IMR-90 (cell line): ENCODE results near the gene FBXL13. TPM values are rescaled to one million over a fixed set of nuclear protein-coding genes. Genes with fewer than 3 reads are reported as not detected.

Experiments used
- ATAC-seq: fragments of 200-7000 bp; cut with Tn5 transposase; 2 replicates; pipeline ENCODE4 v1.9.1; 2020; ENCODE audit warnings: low read depth, mild to moderate bottlenecking, moderate library complexity
- BruUV-seq: library from RNA; stranded (reverse); fragments of 400-500 nt; replicated peaks from 2 replicates; lab custom pipeline; 2021; lab: Mats Ljungman, UMichigan
- CTCF ChIA-PET: fragments of 300-600 bp; formaldehyde crosslinking; extraction: SDS; loops from one replicate; lab custom pipeline; 2021; ENCODE audit warnings: antibody characterized with exemption; lab: Yijun Ruan, JAX
- POLR2A ChIA-PET: fragments of 300-600 bp; sonication (Branson Sonifier 250); formaldehyde crosslinking; loops from one replicate; lab custom pipeline; 2022; ENCODE audit warnings: antibody characterized with exemption; ENCODE audit not compliant: unreplicated experiment; lab: Charles Lee
- DNase-seq: peaks from one replicate; pipeline ENCODE4 v3.0.0; 2013
- H2AFZ ChIP-seq: replicated peaks from 2 replicates; pipeline ENCODE3; 2013; ENCODE audit warnings: low read length, mild to moderate bottlenecking; ENCODE audit not compliant: poor library complexity
- H2AK5ac ChIP-seq: 2 replicates; pipeline ENCODE4 v1.6.1; 2013; ENCODE audit warnings: low read depth, low read length, inconsistent platforms
- H2AK9ac ChIP-seq: replicated peaks from 2 replicates; pipeline ENCODE3; 2013; ENCODE audit warnings: mild to moderate bottlenecking, low read depth, low read length, moderate library complexity; ENCODE audit not compliant: poor library complexity
- H2BK120ac ChIP-seq: 2 replicates; pipeline ENCODE4 v1.6.1; 2013; ENCODE audit warnings: low read depth, low read length, inconsistent platforms
- H2BK15ac ChIP-seq: 3 replicates; pipeline ENCODE4 v1.6.1; 2013; ENCODE audit warnings: low read depth, low read length, inconsistent platforms
- H2BK20ac ChIP-seq: 2 replicates; pipeline ENCODE4 v1.6.1; 2013; ENCODE audit warnings: low read depth, mild to moderate bottlenecking, inconsistent platforms, low read length, moderate library complexity
- H2BK5ac ChIP-seq: 2 replicates; pipeline ENCODE4 v1.6.1; 2013; ENCODE audit warnings: mild to moderate bottlenecking, low read depth, low read length, inconsistent platforms; ENCODE audit not compliant: poor library complexity, severe bottlenecking
- H3K14ac ChIP-seq: replicated peaks from 2 replicates; pipeline ENCODE4 v1.6.1; 2013; ENCODE audit warnings: low read depth, low read length, inconsistent platforms
- H3K18ac ChIP-seq: 2 replicates; pipeline ENCODE4 v1.6.1; 2013; ENCODE audit warnings: low read depth, low read length, control low read depth
- H3K23ac ChIP-seq: 2 replicates; pipeline ENCODE4 v1.6.1; 2013; ENCODE audit warnings: low read depth, low read length, inconsistent platforms
- H3K27ac ChIP-seq: 2 replicates; pipeline ENCODE4 v1.5.1; 2013; ENCODE audit warnings: mild to moderate bottlenecking, control low read depth, low read length; ENCODE audit not compliant: insufficient read depth
- H3K27me3 ChIP-seq: 2 replicates; pipeline ENCODE4 v1.6.1; 2013; ENCODE audit warnings: low read length; ENCODE audit not compliant: control insufficient read depth, insufficient read depth
- H3K36me3 ChIP-seq: 2 replicates; pipeline ENCODE4 v1.6.1; 2013; ENCODE audit warnings: low read length, mixed read lengths; ENCODE audit not compliant: control insufficient read depth, insufficient read depth
- H3K4ac ChIP-seq: 2 replicates; pipeline ENCODE4 v1.6.1; 2013; ENCODE audit warnings: low read depth, low read length, inconsistent platforms
- H3K4me1 ChIP-seq: 2 replicates; pipeline ENCODE4 v1.6.1; 2013; ENCODE audit warnings: low read length, mixed read lengths; ENCODE audit not compliant: control insufficient read depth, insufficient read depth
- H3K4me2 ChIP-seq: 2 replicates; pipeline ENCODE4 v1.6.1; 2013; ENCODE audit warnings: low read depth, mild to moderate bottlenecking, control low read depth, low read length, moderate library complexity
- H3K4me3 ChIP-seq: 2 replicates; pipeline ENCODE4 v1.5.1; 2013; ENCODE audit warnings: low read depth, mild to moderate bottlenecking, control low read depth, low read length, moderate library complexity; ENCODE audit not compliant: insufficient read depth
- H3K56ac ChIP-seq: 2 replicates; pipeline ENCODE4 v1.6.1; 2013; ENCODE audit warnings: low read length, inconsistent platforms; ENCODE audit not compliant: insufficient read depth; ENCODE audit errors: extremely low read depth
- H3K79me1 ChIP-seq, 2 experiments: 2 replicates each; pipeline ENCODE4 v1.6.1; 2013; ENCODE audit warnings: low read length in 2 of 2, inconsistent platforms in 1 of 2, low read depth in 1 of 2
- H3K9ac ChIP-seq: 2 replicates; pipeline ENCODE4 v1.6.1; 2013; ENCODE audit warnings: low read depth, low read length, control low read depth
- H3K9me1 ChIP-seq: 2 replicates; pipeline ENCODE4 v1.6.1; 2013; ENCODE audit warnings: low read length, inconsistent platforms; ENCODE audit not compliant: insufficient read depth
- H3K9me3 ChIP-seq: 2 replicates; pipeline ENCODE4 v1.6.1; 2013; ENCODE audit warnings: low read length; ENCODE audit not compliant: control insufficient read depth, insufficient read depth
- H4K20me1 ChIP-seq: 2 replicates; pipeline ENCODE4 v1.6.1; 2013; ENCODE audit warnings: low read length, inconsistent platforms; ENCODE audit not compliant: insufficient read depth
- H4K5ac ChIP-seq: 2 replicates; pipeline ENCODE4 v1.6.1; 2013; ENCODE audit warnings: mild to moderate bottlenecking, low read depth, low read length, control low read depth
- H4K8ac ChIP-seq, 2 experiments: 2 replicates each; pipeline ENCODE4 v1.6.1; 2013; ENCODE audit warnings: low read depth in 2 of 2, low read length in 2 of 2, control low read depth in 1 of 2, inconsistent platforms in 1 of 2
- H4K91ac ChIP-seq: 2 replicates; pipeline ENCODE4 v1.6.1; 2013; ENCODE audit warnings: low read depth, low read length, inconsistent platforms; ENCODE audit not compliant: insufficient read depth
- BHLHE40 ChIP-seq: fragments of 150-350 bp; IDR thresholded peaks from 2 replicates; pipeline ENCODE4 v1.6.1; 2016; ENCODE audit warnings: mild to moderate bottlenecking, low read depth, low read length
- CEBPB ChIP-seq: IDR thresholded peaks from 2 replicates; pipeline ENCODE4 v1.6.1; 2012; ENCODE audit warnings: low read depth, low read length, improper control_type of control experiment
- CHD1 ChIP-seq: IDR thresholded peaks from 2 replicates; pipeline ENCODE4 v1.6.1; 2012; ENCODE audit warnings: low read depth, low read length, improper control_type of control experiment
- CTCF ChIP-seq: conservative IDR thresholded peaks from 2 replicates; pipeline ENCODE4 v1.5.1; 2012; ENCODE audit warnings: mild to moderate bottlenecking, low read depth, low read length, improper control_type of control experiment
- ELK1 ChIP-seq: fragments of 150-350 bp; IDR thresholded peaks from 2 replicates; pipeline ENCODE4 v1.6.1; 2016; ENCODE audit warnings: low read depth, mild to moderate bottlenecking, low read length, moderate library complexity, borderline replicate concordance
- FOS ChIP-seq: fragments of 150-350 bp; IDR thresholded peaks from 2 replicates; pipeline ENCODE4 v1.6.1; 2016; ENCODE audit warnings: low read depth, low read length
- MAFK ChIP-seq: IDR thresholded peaks from 2 replicates; pipeline ENCODE4 v1.6.1; 2012; ENCODE audit warnings: low read depth, low read length, improper control_type of control experiment
- MAZ ChIP-seq: IDR thresholded peaks from 2 replicates; pipeline ENCODE4 v1.6.1; 2012; ENCODE audit warnings: low read depth, mild to moderate bottlenecking, low read length, improper control_type of control experiment, moderate library complexity, borderline replicate concordance
- MXI1 ChIP-seq: IDR thresholded peaks from 2 replicates; pipeline ENCODE4 v1.6.1; 2012; ENCODE audit warnings: low read depth, mild to moderate bottlenecking, low read length, moderate library complexity, borderline replicate concordance
- NFE2L2 ChIP-seq: fragments of 150-350 bp; IDR thresholded peaks from 2 replicates; pipeline ENCODE4 v1.6.1; 2016; ENCODE audit warnings: low read depth, mild to moderate bottlenecking, low read length
- POLR2A ChIP-seq: IDR thresholded peaks from 2 replicates; pipeline ENCODE4 v1.6.1; 2012; ENCODE audit warnings: mild to moderate bottlenecking, low read depth, low read length
- RAD21 ChIP-seq: IDR thresholded peaks from 2 replicates; pipeline ENCODE4 v1.6.1; 2012; ENCODE audit warnings: low read length, improper control_type of control experiment
- RCOR1 ChIP-seq: IDR thresholded peaks from 2 replicates; pipeline ENCODE4 v1.6.1; 2012; ENCODE audit warnings: mild to moderate bottlenecking, low read length, improper control_type of control experiment; ENCODE audit not compliant: insufficient replicate concordance
- RFX5 ChIP-seq: IDR thresholded peaks from 2 replicates; pipeline ENCODE4 v1.8.0; 2012; ENCODE audit warnings: low read depth, mild to moderate bottlenecking, low read length, moderate library complexity
- SMC3 ChIP-seq: fragments of 150-350 bp; IDR thresholded peaks from 2 replicates; pipeline ENCODE4 v1.6.1; 2016; ENCODE audit warnings: low read depth, mild to moderate bottlenecking, antibody characterized with exemption, low read length, moderate library complexity
- USF2 ChIP-seq: fragments of 150-350 bp; IDR thresholded peaks from 2 replicates; pipeline ENCODE4 v1.6.1; 2017; ENCODE audit warnings: mild to moderate bottlenecking, antibody characterized with exemption, low read length, low read depth
- WGBS, 2 experiments: methylation state at CpG; one replicate each; pipeline versions ENCODE4 v1.1.5 to v1.1.7; 2013; ENCODE audit warnings: missing lambda C conversion rate in 2 of 2; ENCODE audit not compliant: insufficient read length in 1 of 2; ENCODE audit errors: extremely low coverage in 2 of 2; 5-methylcytosine and 5-hydroxymethylcytosine counted together
- dilution Hi-C: fragments of 300-500 bp; cut with HindIII; formaldehyde crosslinking; loops from one replicate; pipeline ENCODE4 v1.14.3; 2018; ENCODE audit warnings: low sequenced_read_pairs; ENCODE audit not compliant: unreplicated experiment
- in situ Hi-C: fragments of 300-500 bp; cut with MboI; formaldehyde crosslinking; loops from 3 replicates; pipeline ENCODE4 v1.14.3; 2019; ENCODE audit warnings: low sequenced_read_pairs, inconsistent platforms, mixed read lengths
- intact Hi-C: fragments of 100-400 bp; cut with micrococcal nuclease; formaldehyde crosslinking; loops from 2 replicates; pipeline ENCODE4 v1.10.0; 2022
- polyA plus RNA-seq, 3 experiments: library from polyadenylated mRNA; depleted of rRNA; stranded (reverse); fragments of >200 nt; gene quantifications; 2 replicates each; pipeline ENCODE4 v1.2.3, GENCODE V29; 2012; ENCODE audit warnings: low replicate concordance in 1 of 3
- total RNA-seq: library from RNA; depleted of rRNA; stranded (reverse); fragments of >200 nt; gene quantifications from 2 replicates; pipeline ENCODE4 v1.2.3, GENCODE V29; 2012

The FBXL13 gene
- total and polyA plus RNA-seq, 2 of the 4 experiments (the other 2 are of a cell fraction): 0.24 to 0.36 TPM

GRCh38 chr7:102966465-102966864 lies 108.1 kb downstream of the FBXL13 start:
- 83% methylated on average over 1 of the region's 2 CpGs; no CpG with 5 or more reads in 1 of the 2 experiments for WGBS, 2 experiments
- ATAC-seq (no peak), DNase-seq (no peak)
- Histone ChIP-seq H3K9ac (no peak overlapping the region), H3K4me2 (no peak overlapping the region), H4K20me1 (no peaks in the 10 kb centered on the region), H4K5ac (no peak overlapping the region), H2BK5ac (no peak overlapping the region), H2BK15ac (no peak overlapping the region), H3K36me3 (no peaks in the 10 kb centered on the region), H3K14ac (no peak overlapping the region), H3K9me1 (no peaks in the 10 kb centered on the region), H2AK5ac (0 out of 2 replicates have a peak overlapping the region, but pooled peaks have one; percentile 42), H2AK9ac (no peak overlapping the region), H3K56ac (no peak overlapping the region), H2BK20ac (no peak overlapping the region), H3K9me3 (no peaks in the 10 kb centered on the region), H2BK120ac (peak overlapping the region; percentile 42; the same call in 1 of the 2 replicates), H3K79me1 (no peaks in the 10 kb centered on the region), H3K27ac (no peak overlapping the region), H3K4me3 (no peak overlapping the region), H3K18ac (no peak overlapping the region), H3K4me1 (no peaks in the 10 kb centered on the region), H4K91ac (no peak overlapping the region), H2AFZ (no peak overlapping the region), H4K8ac (peak overlapping the region in 1 of 2 experiments; percentile 40; a peak in 1 of 4 replicates), H3K4ac (peak overlapping the region; percentile 25; the same call in 1 of the 2 replicates), H3K27me3 (no peaks in the 10 kb centered on the region), H3K23ac (no peak overlapping the region)
- intact Hi-C loops: no loop called here
- dilution Hi-C loops: no loop called here
- CTCF ChIA-PET: no interaction called here
- no TSS peak for BruUV-seq
- POLR2A ChIA-PET: no interaction called here
- in situ Hi-C loops: no loop called here
- TF ChIP-seq POLR2A (no peak), CHD1 (no peak), MAZ (no peak), MAFK (no peak), RAD21 (no peak), RFX5 (no peak), RCOR1 (no peak), ELK1 (no peak), USF2 (no peak), SMC3 (no peak), FOS (no peak), MXI1 (no peak), CTCF (no peak), NFE2L2 (no peak), CEBPB (no peak), BHLHE40 (no peak)
